ENCODE measurements around the gene CNDP1.

The CNDP1 gene

DNA sequence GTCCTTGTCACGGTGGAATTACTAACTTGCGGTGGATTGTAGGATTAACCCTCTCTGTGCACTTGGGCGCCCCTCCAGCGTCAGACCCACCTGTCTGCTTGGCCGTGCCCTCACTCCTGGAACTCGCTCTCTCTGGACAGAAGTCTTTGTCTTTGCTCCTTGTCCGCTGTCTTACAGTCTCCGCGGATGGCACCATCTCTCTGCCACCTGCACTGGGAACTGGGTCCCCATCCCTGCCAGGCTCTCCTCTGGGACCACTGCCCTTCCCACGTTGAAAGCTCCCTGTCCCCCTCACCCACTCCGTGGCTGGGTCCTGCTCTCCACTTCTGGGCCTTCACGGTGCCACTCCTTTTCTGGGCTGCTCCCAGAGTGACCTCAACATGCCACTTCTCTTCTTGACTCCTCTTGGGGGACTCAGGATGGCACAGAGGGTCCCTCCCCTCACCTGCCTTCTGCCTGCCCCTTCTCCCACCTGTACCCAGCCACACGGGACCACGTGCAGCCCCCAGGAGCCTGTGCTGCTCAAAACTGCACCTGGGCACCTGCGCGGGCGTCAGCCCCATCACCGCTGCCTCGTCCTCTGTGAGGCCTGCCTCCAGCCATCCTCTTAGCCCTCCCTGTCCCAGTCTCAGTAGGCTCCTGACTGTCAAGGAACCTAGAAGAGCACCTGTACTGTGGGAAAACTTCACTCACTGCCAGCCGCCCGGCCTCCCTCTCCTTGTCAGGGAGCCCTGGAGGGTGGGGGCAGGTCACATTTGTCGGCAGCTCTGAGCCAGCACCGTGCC lies 27.0 kb upstream of the CNDP1 start:
- DNase-seq: no peak

DNA sequence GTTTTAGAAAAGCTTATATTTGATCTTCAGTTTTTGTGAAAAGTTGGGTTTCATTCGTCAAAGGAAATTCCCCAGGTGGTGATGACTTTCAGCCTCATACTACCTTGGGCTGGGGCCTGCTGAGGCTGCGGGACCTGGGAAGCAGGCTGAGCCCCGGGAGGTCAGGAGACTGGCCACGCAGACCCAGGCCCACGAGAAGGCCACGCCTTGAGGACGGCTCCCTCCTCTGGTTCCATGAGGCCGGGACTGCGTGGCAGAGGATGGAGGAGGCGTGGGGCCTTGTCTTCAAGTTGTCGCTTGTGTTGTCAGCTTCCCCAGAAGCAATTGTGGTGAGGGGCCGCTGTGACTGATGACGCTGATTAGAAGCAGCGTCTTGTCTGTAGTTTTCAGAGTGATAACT lies 26.4 kb upstream of the CNDP1 start:
- no peak for DNase-seq

DNA sequence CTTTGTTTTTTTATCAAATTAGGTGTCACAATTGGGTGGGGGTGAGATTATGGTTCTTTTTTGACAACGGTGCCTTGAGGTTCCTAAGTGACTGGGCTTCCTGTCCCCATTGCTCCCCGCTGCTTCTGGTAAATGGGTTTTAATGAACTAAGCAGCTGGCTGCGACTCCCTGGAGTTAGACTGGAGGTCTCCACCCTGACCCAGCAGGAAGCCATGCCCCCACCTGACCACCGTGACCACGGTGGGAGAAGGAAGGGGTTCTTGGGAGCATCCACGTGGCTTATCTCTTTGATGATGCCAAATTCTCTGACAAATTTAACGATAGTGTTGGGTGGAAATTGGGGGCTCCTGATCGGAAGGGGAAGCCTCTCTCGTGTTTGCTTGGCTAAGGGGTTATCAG lies 25.9 kb upstream of the CNDP1 start:
- DNase-seq: no peak

DNA sequence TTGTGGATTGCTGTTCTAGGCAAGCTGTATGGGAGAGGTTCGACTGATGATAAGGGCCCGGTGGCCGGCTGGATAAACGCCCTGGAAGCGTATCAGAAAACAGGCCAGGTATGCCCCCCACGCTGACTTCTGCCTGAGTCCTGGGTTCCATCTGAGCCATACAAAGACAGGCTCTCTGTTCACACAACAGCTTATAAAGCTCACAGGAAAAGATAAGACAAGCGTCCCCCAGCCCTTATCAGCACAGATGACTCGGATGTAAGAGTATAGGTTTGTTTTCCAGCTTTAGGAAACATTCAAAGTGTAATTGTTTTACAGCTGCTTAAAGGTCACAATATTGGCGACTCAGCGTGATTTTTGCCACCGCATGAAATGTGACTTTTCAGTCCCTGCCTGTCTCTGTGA lies 25.5 kb upstream of the CNDP1 start:
- no peak for DNase-seq

DNA sequence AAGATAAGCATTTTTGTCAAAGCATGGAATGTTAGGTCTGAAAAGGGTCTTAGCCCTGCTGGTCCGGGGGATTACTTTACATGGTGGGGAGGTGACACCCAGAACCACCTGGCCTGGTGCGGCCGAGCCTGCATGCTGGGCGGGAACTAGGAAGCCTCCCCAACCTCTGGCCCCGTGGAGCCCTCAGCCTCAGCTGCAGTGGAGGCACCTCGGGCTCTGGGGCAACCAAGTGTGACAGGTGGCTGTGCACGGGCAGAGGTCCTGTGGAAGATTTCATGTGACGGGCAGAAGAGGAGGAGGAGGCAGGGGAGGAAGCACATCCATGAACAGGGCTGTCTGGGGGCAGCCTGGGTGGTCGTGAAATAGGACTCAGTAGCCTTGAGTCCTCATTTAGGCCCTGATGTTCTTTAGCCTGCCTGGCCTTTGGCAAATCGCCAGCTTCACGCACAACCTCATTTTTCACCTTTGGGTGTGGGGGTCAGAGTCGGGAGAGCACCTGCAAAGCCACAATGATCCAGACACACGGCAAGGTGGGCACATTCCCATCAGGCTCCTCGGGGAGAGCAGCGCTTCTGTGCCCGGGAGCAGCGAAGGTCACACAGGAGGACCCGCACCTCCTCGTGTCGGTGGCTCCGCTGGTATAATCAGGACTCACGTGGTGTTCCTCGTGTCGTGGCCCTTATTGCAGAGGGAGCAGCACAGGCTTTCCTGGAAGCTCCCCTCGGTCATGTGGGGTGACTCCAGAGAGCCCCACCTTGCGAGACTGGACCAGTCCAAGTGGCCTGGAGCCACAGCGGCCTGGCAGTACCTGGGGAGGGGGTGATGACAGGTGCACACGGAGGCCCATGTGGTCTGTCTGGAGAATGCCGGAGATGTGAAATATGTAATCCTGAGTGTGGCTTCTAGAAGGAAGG lies 24.2 kb upstream of the CNDP1 start:
- no peak for DNase-seq

DNA sequence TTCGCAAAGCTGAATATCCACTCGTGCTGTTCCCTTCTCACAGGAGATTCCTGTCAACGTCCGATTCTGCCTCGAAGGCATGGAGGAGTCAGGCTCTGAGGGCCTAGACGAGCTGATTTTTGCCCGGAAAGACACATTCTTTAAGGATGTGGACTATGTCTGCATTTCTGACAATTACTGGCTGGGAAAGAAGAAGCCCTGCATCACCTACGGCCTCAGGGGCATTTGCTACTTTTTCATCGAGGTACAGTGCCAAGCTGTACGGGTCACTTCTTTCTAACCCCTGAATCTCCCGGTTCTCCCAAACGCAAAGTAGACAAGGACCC lies 23.6 kb upstream of the CNDP1 start:
- no peak for DNase-seq

DNA sequence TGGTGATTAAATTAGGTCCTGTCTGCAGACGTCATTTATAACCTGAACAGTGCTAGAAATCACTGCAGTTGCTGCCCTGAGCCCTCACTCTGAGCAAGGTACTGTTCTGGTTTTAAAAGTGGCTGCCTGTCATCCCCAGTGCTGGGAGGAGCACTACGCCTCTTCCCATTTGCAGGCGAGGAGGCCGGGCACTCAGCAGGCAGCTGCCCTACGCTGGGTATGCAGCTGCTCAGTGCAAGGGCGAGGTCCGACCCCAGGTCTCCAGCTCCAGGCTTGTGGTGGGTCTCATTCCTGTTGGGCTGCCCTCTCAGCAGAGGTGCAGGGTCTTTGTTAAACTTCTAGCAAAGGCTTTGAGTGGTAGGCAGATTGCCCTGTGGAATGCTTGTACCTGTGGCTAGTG lies 22.5 kb upstream of the CNDP1 start:
- DNase-seq: no peak

DNA sequence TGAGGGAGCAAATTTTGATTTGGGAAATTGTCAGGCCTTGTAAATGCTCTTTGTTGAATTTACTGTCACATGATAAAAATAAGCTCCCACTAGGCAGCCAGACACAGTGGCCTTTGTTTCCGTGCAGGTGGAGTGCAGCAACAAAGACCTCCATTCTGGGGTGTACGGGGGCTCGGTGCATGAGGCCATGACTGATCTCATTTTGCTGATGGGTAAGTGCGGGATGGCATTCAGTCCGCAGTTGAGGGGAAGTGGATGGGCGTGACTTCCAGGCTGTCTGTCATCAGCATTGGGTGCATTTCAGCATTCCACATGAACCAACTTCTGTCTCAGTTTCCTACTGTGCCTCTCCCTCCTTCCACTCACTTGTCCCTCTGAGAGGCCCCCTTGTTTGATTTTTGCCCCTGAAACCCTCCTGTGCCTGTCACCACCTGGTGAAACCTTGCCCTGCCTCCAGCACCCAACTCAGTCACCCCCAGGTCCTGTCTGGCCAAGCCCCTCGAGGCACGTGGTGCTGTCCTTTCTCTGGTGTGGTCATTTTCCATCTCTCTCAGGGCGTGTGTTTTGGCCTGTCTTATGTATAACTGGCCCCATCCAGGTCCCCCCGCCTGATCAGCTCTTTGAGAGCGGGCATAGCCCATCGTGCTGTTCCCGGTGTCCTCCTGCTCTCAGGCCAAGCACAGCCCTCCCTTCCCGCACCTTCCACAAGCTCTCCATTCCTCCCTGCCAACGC lies 21.8 kb upstream of the CNDP1 start:
- no peak for DNase-seq

DNA sequence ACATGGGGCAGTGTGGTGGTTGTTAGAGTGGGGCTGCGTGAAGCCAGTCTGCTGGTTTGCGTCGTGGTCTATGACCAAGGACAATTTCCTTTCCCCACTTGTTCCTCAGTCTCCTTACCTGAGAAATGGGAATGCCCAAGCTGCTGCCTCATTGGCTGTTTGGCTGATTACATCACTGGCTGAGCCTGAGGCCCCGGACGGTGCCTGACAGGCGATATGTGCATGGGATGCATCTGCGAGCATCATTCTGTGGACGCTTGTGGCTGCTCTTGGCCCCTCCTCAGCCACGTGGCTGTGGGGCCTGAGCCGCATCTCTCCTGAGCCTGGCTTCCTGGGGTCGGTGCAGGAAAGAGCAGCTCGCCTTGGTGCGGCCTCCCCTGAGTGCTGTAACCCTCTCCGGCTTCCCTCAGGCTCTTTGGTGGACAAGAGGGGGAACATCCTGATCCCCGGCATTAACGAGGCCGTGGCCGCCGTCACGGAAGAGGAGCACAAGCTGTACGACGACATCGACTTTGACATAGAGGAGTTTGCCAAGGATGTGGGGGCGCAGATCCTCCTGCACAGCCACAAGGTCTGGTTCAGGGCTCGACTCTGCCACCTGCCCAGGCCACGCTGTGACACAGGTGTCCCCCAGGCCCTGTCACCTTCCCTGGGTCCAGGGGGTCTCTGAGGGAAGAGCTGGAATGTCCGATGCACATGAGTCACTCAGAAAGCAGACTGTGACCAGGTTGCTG lies 21.0 kb upstream of the CNDP1 start:
- DNase-seq: no peak

DNA sequence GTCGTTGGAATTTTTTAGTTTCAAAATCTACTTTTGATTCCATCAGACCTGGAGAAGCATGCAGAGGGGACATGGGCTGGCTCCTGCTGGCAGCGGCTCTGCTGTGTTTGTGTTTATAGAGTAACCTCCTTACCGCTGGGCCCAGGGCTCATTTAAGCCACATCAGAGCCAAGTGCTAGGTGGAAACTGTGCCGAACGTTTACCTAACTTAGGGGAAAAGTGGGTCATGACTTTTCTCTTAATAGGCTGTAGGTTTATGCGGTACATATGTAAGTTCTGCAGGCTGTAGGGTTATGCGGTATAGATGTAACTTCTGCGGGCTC lies 20.5 kb upstream of the CNDP1 start:
- DNase-seq: no peak

DNA sequence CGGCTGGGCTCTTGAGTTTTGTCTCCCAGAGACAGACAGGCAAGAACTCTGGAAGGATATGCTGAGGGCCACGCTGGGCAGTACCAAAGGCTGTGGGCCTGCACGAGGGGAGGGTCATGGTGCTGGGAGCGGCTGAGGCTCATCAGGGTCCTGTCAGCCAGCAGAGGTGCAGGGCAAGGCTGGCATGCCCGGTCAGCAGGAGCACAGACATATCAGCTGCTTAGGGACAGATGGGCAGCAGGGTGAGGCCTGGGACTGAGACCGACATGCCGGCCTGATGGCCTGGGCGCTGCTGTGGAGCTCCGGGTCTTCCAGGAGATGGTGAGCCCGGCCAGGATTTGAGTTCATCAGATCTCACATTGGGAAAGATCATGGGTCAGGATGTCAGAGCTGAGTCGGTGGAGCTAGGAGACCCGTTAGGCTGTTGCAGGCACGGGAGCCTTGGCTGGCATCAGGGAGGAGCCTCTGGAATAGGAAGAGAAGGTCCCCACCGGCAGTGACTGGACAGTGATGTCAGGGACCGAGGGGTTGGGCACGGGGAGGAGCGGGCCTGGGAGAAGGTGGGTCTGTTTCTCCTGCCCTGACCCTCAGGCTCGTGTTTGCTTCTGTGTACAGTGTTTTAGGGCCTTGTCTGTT lies 19.3 kb upstream of the CNDP1 start:
- DNase-seq: no peak

DNA sequence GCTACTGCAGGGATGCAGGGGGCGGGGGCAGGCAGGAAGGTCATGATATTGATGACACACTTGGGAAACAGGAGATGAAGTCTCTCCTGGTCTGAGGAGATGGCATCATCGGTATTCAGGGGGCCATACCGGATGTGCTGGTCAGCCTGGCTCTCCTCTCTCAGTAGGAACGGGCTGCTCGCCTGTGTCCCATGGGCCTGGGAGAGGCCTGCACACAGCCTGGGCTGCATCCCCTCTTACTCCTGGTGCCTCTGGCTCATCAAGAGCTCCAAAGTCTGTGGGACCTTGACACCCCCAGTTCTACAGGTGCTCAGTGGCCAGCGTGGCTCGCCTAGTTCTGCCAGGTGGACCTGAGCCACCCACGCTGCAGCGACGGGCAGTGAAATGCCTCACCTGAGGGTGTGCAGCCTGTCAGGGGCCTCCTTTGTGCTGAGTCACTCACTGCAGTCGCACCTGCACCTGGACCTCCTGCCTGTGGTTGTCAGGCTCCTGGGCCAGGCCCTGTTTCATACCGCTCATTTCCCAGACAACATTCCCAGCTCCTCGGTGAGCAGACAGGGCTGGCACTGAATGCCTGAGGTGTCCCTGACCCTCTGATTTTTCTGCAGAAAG lies 18.6 kb upstream of the CNDP1 start:
- no peak for DNase-seq

DNA sequence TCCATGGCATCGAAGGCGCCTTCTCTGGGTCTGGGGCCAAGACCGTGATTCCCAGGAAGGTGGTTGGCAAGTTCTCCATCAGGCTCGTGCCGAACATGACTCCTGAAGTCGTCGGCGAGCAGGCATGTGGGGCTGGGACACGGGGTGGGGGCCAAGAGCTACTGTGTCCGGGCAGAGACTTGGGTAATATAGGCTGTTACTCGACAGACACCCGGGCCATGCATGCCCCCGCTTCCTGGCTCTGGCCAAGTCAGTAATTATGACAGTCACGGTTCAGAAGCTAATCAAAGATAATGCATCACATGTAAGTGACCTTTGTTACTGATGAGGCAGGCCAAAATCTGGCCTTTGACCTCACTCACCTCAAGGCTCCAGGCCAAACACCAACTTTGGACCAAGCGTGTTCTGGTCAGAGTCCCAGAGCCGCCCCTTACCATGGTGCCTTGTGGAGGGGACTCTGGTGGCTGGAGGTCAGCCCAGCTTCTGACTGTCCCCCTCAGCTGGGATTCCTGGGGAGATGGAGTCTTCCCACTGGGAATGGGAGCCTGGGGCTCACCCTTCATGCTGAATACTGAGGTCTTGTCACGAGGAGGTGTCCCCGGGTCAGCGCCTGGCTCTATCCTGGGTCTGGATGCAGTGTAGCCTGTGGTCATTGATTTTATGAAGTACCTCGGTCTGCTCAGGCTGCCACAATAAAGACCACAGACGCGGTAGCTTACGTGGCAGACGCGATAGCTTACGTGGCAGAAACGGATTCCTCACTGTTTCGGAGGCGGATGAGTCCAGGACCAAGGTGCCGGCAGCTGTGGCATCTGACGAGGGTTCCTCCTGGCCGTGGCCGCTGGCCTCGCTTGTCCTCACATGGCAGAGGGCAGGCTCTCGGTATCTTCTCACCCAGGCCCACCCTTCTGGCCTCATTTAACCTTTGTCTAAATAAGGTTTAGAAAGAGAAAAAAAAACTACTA lies 17.7 kb upstream of the CNDP1 start:
- DNase-seq: no peak

DNA sequence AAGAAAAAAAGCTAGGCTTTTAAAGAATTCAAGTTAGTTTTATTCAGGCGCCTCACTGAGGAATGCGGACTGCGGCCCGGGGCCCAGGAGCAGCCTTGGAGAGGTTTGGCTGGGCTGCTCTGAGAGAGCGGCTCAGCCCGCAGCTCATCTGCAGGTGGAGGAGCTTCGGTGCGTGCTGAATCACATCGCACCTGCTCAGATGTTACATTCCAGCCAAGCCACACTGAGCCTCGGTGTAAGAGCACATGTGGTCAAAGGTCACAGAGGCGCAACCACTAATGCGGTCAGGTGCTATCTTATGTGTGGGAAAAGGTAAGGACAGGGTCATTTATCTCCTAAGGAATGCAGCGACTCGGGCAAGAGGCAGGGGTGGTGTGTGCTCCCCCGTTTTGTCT lies 17.1 kb upstream of the CNDP1 start:
- no peak for DNase-seq

DNA sequence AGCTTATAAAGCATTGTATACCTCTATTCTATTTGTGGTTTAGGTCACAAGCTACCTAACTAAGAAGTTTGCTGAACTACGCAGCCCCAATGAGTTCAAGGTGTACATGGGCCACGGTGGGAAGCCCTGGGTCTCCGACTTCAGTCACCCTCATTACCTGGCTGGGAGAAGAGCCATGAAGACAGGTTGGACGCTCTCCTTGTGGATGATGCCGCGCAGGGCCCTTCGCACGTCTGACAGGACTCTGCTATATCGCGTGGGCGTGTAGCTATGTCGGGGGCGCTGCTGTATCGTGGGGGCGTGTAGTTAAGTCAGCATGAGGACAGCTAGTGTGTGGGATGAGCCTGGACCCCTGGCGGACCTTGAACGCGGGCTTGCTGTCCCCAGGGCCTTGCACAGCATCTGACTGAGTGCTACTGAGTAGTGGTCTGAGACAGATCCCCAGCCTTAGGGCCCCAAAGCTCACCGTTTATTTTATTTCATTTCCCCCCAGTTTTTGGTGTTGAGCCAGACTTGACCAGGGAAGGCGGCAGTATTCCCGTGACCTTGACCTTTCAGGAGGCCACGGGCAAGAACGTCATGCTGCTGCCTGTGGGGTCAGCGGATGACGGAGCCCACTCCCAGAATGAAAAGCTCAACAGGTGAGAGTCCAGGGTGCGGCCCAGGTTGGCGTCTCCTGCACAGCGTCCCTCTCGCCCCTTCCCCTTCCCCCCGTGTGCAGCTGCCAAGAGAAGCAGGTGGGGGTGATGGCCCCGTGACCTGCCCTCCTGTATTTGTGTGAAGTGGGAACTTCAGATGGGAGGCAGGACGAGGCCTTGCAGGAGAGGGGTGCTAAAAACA lies 15.6 kb upstream of the CNDP1 start:
- DNase-seq: no peak

DNA sequence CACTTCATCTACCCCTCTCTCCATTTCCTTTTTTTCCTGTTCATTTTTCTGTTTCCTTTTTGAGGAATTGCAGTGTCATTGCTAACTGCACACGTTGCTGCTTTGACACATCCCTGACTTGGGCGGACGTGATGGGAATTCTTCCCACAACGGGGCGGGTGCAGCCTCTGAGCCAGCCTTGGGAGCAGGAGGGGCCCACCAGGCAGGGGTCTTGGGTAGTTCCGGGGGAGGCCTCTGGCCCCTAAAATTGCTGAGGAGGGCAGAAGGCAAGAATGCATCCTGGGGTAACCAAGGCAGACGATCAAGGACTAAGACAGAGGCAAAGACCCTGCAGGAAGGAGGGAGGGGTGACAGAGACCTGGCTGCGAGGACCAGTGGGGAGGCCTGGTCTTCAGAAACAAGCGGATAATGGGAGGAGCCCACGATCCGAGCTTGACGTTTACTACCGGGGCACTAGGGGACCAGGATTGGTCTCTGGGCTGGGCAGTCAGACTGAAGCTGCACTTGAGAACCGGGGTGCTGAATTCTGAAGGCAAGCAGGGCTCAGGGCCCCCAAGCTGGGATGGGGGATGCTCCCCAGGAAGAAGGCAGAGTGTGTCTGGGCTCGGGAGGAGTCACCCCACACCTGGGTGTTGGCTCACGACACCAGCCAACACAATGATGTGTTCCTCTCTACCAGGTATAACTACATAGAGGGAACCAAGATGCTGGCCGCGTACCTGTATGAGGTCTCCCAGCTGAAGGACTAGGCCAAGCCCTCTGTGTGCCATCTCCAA lies 14.8 kb upstream of the CNDP1 start:
- DNase-seq: no peak

DNA sequence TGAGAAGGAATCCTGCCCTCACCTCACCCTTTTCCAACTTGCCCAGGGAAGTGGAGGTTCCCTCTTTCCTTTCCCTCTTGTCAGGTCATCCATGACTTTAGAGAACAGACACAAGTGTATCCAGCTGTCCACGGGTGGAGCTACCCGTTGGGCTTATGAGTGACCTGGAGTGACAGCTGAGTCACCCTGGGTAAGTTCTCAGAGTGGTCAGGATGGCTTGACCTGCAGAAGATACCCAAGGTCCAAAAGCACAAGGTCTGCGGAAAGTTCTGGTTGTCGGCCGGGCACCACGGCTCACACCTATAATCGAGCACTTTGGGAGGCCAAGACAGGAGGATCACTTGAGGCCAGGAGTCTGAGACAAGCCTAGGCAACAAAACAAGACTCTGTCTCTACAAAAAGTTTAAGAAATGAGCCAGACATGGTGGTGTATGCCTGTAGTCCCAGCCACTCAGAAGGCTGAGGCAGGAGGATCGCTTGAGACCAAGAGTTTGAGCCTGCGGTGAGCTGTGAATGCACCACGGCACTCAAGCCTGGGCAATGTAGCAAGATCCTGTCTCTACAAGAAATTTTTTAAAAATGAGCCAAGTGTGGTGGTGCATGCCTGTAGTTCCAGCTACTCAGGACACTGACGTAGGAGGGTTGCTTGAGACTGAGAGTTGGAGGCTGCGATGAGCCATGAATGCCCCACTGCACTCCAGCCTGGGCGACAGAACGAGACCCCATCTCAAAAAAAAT lies 14.0 kb upstream of the CNDP1 start:
- no peak for DNase-seq

DNA sequence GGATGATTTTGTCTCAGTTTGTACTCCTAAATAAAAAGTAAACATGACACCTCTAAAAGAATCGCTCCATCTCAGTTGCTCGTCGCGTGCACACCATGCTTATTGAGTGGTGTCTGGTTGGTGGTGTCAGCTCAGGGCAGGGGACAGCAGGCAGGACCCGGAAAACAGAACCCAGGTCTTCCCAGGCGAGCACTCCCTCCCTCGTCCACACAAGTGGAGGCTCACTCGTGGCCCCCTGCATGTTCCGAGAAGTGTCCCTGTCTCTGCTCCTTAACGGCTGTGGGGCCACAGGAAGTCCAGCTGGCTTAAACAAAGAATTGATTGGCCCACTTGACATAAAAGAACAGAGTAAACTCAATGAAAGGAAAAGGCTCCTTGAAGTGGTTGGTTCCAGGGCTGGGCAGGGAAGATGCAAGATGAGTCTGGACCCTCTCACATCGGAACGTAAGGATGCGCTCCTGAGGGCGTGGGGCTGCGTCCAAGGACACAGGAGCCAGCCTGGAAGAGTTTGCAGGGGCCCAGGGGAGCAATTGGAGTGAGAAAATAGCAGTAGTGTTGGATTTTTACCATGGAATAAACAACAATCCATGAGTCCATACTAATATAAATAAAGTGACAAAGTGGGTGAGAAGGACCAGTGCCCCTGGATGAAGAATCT lies 13.1 kb upstream of the CNDP1 start:
- DNase-seq: no peak
